NB4 (cell line): ENCODE results near the gene HOXB13.

Source experiments
- CTCF ChIP-seq: IDR thresholded peaks from one replicate; pipeline ENCODE4 v1.5.1; 2012; ENCODE audit warnings: low read depth, low read length
- MAX ChIP-seq: IDR thresholded peaks from 2 replicates; pipeline ENCODE4 v1.6.1; 2011; ENCODE audit warnings: low read depth, low read length
- MYC ChIP-seq: IDR thresholded peaks from 2 replicates; pipeline ENCODE4 v1.6.1; 2011; ENCODE audit warnings: low read depth, low read length
- POLR2A ChIP-seq: IDR thresholded peaks from 2 replicates; pipeline ENCODE4 v1.6.1; 2011; ENCODE audit warnings: mild to moderate bottlenecking; ENCODE audit not compliant: insufficient read length; ENCODE audit errors: extremely low read depth

GRCh38 chr17:48753794-48754499 lies 25.4 kb upstream of the HOXB13 start:
- no peak for TF ChIP-seq CTCF
- no peak for TF ChIP-seq POLR2A
- no peak for TF ChIP-seq MAX
- TF ChIP-seq MYC = no peak
